Osteoblast (primary cell): ENCODE results near the gene RSRC1. TPM values are rescaled to one million over a fixed set of nuclear protein-coding genes. Genes with fewer than 3 reads are reported as not detected.

ENCODE experiments used
- DNase-seq: peaks from one replicate; pipeline ENCODE4 v3.0.0; 2011; ENCODE audit warnings: low spot score, mixed read lengths; ENCODE audit not compliant: insufficient read length; ENCODE audit errors: missing footprints
- H2AFZ ChIP-seq: 2 replicates; pipeline ENCODE4 v1.6.0; 2011; ENCODE audit warnings: mild to moderate bottlenecking, low read length
- H3K27ac ChIP-seq: 2 replicates; pipeline ENCODE4 v1.5.1; 2011; ENCODE audit warnings: mild to moderate bottlenecking, low read depth, low read length, moderate library complexity
- H3K27me3 ChIP-seq: 2 replicates; pipeline ENCODE4 v1.6.0; 2012; ENCODE audit warnings: mild to moderate bottlenecking, control low read depth, inconsistent platforms, low read length, moderate library complexity; ENCODE audit not compliant: insufficient read depth
- H3K36me3 ChIP-seq: 2 replicates; pipeline ENCODE4 v1.5.1; 2011; ENCODE audit warnings: mild to moderate bottlenecking, low read length, control low read depth, moderate library complexity; ENCODE audit not compliant: insufficient read depth
- H3K4me1 ChIP-seq: 2 replicates; pipeline ENCODE4 v1.5.1; 2011; ENCODE audit warnings: mild to moderate bottlenecking, low read length, control low read depth, moderate library complexity; ENCODE audit not compliant: insufficient read depth
- H3K4me2 ChIP-seq: 2 replicates; pipeline ENCODE4 v1.6.0; 2011; ENCODE audit warnings: mild to moderate bottlenecking, low read length; ENCODE audit not compliant: insufficient read depth
- H3K4me3 ChIP-seq: fragments of 200-600 bp; sonication (generic); 3 replicates; pipeline ENCODE4 v1.5.1; 2012; ENCODE audit warnings: mild to moderate bottlenecking, low read length, inconsistent platforms; ENCODE audit not compliant: insufficient read depth
- H3K79me2 ChIP-seq: 2 replicates; pipeline ENCODE4 v1.6.0; 2012; ENCODE audit warnings: mild to moderate bottlenecking, low read length, control low read depth, inconsistent platforms; ENCODE audit not compliant: insufficient read depth
- H3K9me3 ChIP-seq: 2 replicates; pipeline ENCODE4 v1.5.1; 2011; ENCODE audit warnings: low read depth, low read length, control low read depth
- H4K20me1 ChIP-seq: 2 replicates; pipeline ENCODE4 v1.6.0; 2012; ENCODE audit warnings: mild to moderate bottlenecking, low read length, control low read depth; ENCODE audit not compliant: insufficient read depth
- CTCF ChIP-seq: IDR thresholded peaks from 2 replicates; pipeline ENCODE4 v1.5.1; 2011; ENCODE audit warnings: mild to moderate bottlenecking, low read depth, low read length, moderate library complexity; ENCODE audit errors: extremely low read depth
- total RNA-seq: library from RNA; depleted of rRNA; stranded (reverse); fragments of >200 nt; gene quantifications from 2 replicates; pipeline ENCODE4 v1.2.3, GENCODE V29; 2012

RSRC1 gene
- total RNA-seq, 1 donor = 69.8 TPM

DNA sequence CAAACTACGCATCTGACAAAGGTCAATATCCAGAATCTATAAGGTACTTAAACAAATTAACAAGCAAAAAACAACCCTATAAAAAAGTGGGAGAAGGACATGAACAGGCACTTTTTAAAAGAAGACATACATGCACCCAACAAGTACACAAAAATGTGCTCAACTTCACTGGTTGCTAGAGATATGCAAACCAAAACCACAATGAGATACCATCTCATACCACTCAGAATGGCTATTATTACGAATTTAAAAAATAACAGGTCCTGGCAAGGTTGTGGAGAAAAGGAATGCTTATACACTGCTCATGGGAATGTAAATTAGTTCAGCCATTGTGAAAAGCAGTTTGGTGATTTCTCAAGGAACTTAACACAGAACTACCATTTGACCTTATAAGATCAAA lies 285.5 kb downstream of the RSRC1 start:
- Histone ChIP-seq H3K4me1 (peaks cover 4% of the 10 kb centered on the region), H3K4me2 (no peak overlapping the region), H3K79me2 (no peaks in the 10 kb centered on the region), H3K27me3 (no peaks in the 10 kb centered on the region), H3K27ac (no peak overlapping the region), H3K36me3 (no peaks in the 10 kb centered on the region), H3K9me3 (no peaks in the 10 kb centered on the region), H2AFZ (no peak overlapping the region), H4K20me1 (no peaks in the 10 kb centered on the region), H3K4me3 (no peak overlapping the region)
- DNase-seq = no peak
- no peak for TF ChIP-seq CTCF

- H3K27me3 ChIP-seq = no peaks in the 10 kb centered on the region
- H3K4me1 ChIP-seq = no peaks in the 10 kb centered on the region
Measured at GRCh38 chr3:158402590-158402989, 292.7 kb downstream of the RSRC1 start.

DNA sequence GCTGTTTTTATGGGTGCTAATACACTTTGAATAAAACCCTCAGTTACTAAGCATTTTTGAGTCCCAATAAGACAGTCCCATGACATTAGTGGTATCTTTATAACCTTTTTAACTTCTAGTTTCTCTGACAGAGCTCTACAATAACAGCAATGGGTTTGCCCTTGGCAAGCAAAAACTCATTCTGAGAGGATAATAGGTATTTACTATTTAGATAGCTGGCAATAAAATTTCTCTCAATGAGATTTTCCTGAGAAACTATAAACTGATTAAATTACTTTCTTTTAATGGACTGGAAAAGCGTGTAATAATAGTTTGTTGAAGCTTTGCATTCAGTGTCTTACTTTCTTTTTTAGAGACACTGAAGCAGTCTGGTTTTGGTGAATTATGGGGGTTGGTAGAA lies 293.1 kb downstream of the RSRC1 start:
- H3K27ac ChIP-seq = no peak overlapping the region
- H3K27me3 ChIP-seq = no peaks in the 10 kb centered on the region
- H3K79me2 ChIP-seq = no peaks in the 10 kb centered on the region
- no peak overlapping the region for H2AFZ ChIP-seq
- no peaks in the 10 kb centered on the region for H3K36me3 ChIP-seq
- DNase-seq = no peak
- no peak for TF ChIP-seq CTCF
- no peaks in the 10 kb centered on the region for H3K9me3 ChIP-seq
- H3K4me3 ChIP-seq = no peak overlapping the region
- no peaks in the 10 kb centered on the region for H3K4me1 ChIP-seq
- H3K4me2 ChIP-seq = no peak overlapping the region
- H4K20me1 ChIP-seq = no peaks in the 10 kb centered on the region

More at GRCh38 chr3:158402590-158402989, 292.7 kb downstream of the RSRC1 start:
- H3K27ac ChIP-seq = no peak overlapping the region
- H4K20me1 ChIP-seq = no peaks in the 10 kb centered on the region
- no peak overlapping the region for H3K4me3 ChIP-seq
- H3K79me2 ChIP-seq = no peaks in the 10 kb centered on the region
- TF ChIP-seq CTCF = no peak
- no peaks in the 10 kb centered on the region for H3K9me3 ChIP-seq
- no peak overlapping the region for H2AFZ ChIP-seq
- no peak overlapping the region for H3K4me2 ChIP-seq
- H3K36me3 ChIP-seq = no peaks in the 10 kb centered on the region
- no peak for DNase-seq

GRCh38 chr3:158404131-158404718 lies 294.3 kb downstream of the RSRC1 start:
- no peak for DNase-seq

More at GRCh38 chr3:158404131-158404718, 294.3 kb downstream of the RSRC1 start:
- Histone ChIP-seq H4K20me1 (no peaks in the 10 kb centered on the region), H3K9me3 (no peaks in the 10 kb centered on the region), H3K27ac (no peak overlapping the region), H2AFZ (no peak overlapping the region), H3K79me2 (no peaks in the 10 kb centered on the region), H3K36me3 (no peaks in the 10 kb centered on the region), H3K27me3 (no peaks in the 10 kb centered on the region), H3K4me2 (no peak overlapping the region), H3K4me3 (no peak overlapping the region), H3K4me1 (no peaks in the 10 kb centered on the region)
- no peak for TF ChIP-seq CTCF
